Astrocyte of the cerebellum (primary cell): Measurements from ENCODE around the gene PLOD1.
"Not testable (repeated sequence)": the region's sequence is repeated elsewhere in the genome, so short reads cannot be mapped to it uniquely, and the experiment has no call there.

Source experiments
- DNase-seq: peaks from one replicate; pipeline ENCODE4 v3.0.0-alpha.2; 2011; ENCODE audit warnings: low read depth
- H3K4me3 ChIP-seq: 2 replicates; pipeline ENCODE4 v1.5.1; 2011; ENCODE audit warnings: mild to moderate bottlenecking, low read depth, low read length, moderate library complexity
- CTCF ChIP-seq: IDR thresholded peaks from 2 replicates; pipeline ENCODE4 v1.5.1; 2012; ENCODE audit warnings: low read length, low read depth, moderate library complexity, mild to moderate bottlenecking; ENCODE audit errors: missing control alignments
- in situ Hi-C: cut with HindIII; loops from 2 replicates; pipeline ENCODE4 v1.10.0; 2017; ENCODE audit warnings: low sequenced_read_pairs

PLOD1 gene

GRCh38 chr1:12003762-12004161 lies 69.2 kb downstream of the PLOD1 start:
- no peak overlapping the region for H3K4me3 ChIP-seq
- TF ChIP-seq CTCF = no peak
- DNase-seq = no peak
- in situ Hi-C loops = no loop called here

- no peak overlapping the region for H3K4me3 ChIP-seq
- no peak for DNase-seq
- in situ Hi-C loops = no loop called here
- TF ChIP-seq CTCF = no peak
Measured at GRCh38 chr1:12005488-12006166, 71.1 kb downstream of the PLOD1 start.

GRCh38 chr1:12006167-12006921 lies 71.8 kb downstream of the PLOD1 start:
- in situ Hi-C loops = no loop called here
- no peak for DNase-seq
- TF ChIP-seq CTCF = no peak
- H3K4me3 ChIP-seq = no peak overlapping the region

- no peak for DNase-seq
- no peak overlapping the region for H3K4me3 ChIP-seq
- in situ Hi-C loops = no loop called here
- TF ChIP-seq CTCF = no peak
Measured at GRCh38 chr1:12007204-12007603, 72.7 kb downstream of the PLOD1 start.

- DNase-seq, H3K4me3 ChIP-seq, in situ Hi-C loops: not testable (repeated sequence)
Measured at GRCh38 chr1:12008355-12008754, 73.8 kb downstream of the PLOD1 start.

GRCh38 chr1:12009318-12009947 lies 74.9 kb downstream of the PLOD1 start:
- DNase-seq = peak; percentile 43
- in situ Hi-C loops = no loop called here
- H3K4me3 ChIP-seq = no peak overlapping the region
- TF ChIP-seq CTCF = no peak
